ENCODE data around the gene TJP1. TPM values are rescaled to one million over a fixed set of nuclear protein-coding genes. Genes with fewer than 3 reads are reported as not detected.

The TJP1 gene
- total and polyA plus RNA-seq, 2 of the 8 experiments (the other 6 are each of a cell fraction or from before 2014, with no cell fraction given), result 46.3 to 138 TPM

GRCh38 chr15:29852201-29852600 lies 29.9 kb upstream of the TJP1 start:
- no peak overlapping the region for H4K91ac ChIP-seq (replicated peaks; ENCODE audit: insufficient read length, low read length)
- H3K23ac ChIP-seq (ENCODE audit: insufficient read length), result no peak overlapping the region
- no peak overlapping the region for H3K4me3 ChIP-seq (ENCODE audit: extremely low read depth in 1 of 4, insufficient read depth in 2 of 4, low read depth in 3 of 4, low read length in 4 of 4)
- H3K23me2 ChIP-seq (ENCODE audit: low read depth, low read length), result no peaks in the 10 kb centered on the region
- H3K27me3 ChIP-seq (replicated peaks in 1 of 4; ENCODE audit: control insufficient read depth in 3 of 4, extremely low read depth in 1 of 4, insufficient read depth in 3 of 4, low read length in 3 of 4), result no peaks in the 10 kb centered on the region
- WGBS, 2 experiments (ENCODE audit: extremely low coverage in 1 of 2, insufficient coverage in 1 of 2, insufficient read length in 1 of 2, insufficient replicate concordance in 2 of 2, low coverage in 1 of 2, low lambda C conversion rate in 2 of 2, missing lambda C conversion rate in 1 of 2), result 87% methylated on average over 3 of the region's 3 CpGs; no CpG with 5 or more reads in 1 of the 2 experiments
- no peaks in the 10 kb centered on the region for H4K20me1 ChIP-seq (replicated peaks in 1 of 2; ENCODE audit: control insufficient read depth in 1 of 2, insufficient read depth in 2 of 2, low read length in 2 of 2)
- H3K4me2 ChIP-seq (ENCODE audit: insufficient read depth in 1 of 2, low read depth in 2 of 2, low read length in 2 of 2), result no peak overlapping the region
- no peak overlapping the region for H2BK15ac ChIP-seq (ENCODE audit: low read length)
- no peaks in the 10 kb centered on the region for H3K36me3 ChIP-seq (ENCODE audit: control insufficient read depth in 2 of 4, insufficient read depth in 4 of 4, low read length in 3 of 4)
- no peak overlapping the region for H2AFZ ChIP-seq (ENCODE audit: low read length)
- no peak overlapping the region for H3K56ac ChIP-seq (replicated peaks; ENCODE audit: insufficient read length, low read depth, low read length)
- H3K4me1 ChIP-seq (replicated peaks in 1 of 4; ENCODE audit: control insufficient read depth in 3 of 4, insufficient read depth in 4 of 4, low read length in 3 of 4), result peaks cover 0 to under 1% (median 0%) of the 10 kb centered on the region in 4 experiments; a peak in 2 of 7 replicates
- FAIRE-seq (no peak), DNase-seq (ENCODE audit: low read depth in 1 of 2, low spot score in 2 of 2) (no peak)
- no peaks in the 10 kb centered on the region for H3K79me1 ChIP-seq (ENCODE audit: low read depth, low read length)
- H3K9ac ChIP-seq (replicated peaks in 1 of 4; ENCODE audit: extremely low read depth in 1 of 4, low read depth in 3 of 4, low read length in 3 of 4), result no peak overlapping the region
- peaks cover 2 to 5% of the 10 kb centered on the region in 2 experiments; a peak in 1 of 4 replicates for H3K9me3 ChIP-seq (ENCODE audit: insufficient read depth in 2 of 2, low read depth in 1 of 2, low read length in 1 of 2)
- H3K18ac ChIP-seq (ENCODE audit: extremely low read depth, low read length), result no peak overlapping the region
- H3K79me2 ChIP-seq (ENCODE audit: control insufficient read depth in 1 of 2, insufficient read depth in 2 of 2, low read length in 2 of 2), result no peaks in the 10 kb centered on the region
- no peak overlapping the region for H3K14ac ChIP-seq (ENCODE audit: insufficient read length)
- H2BK120ac ChIP-seq (replicated peaks; ENCODE audit: low read depth, low read length), result no peak overlapping the region
- H2BK20ac ChIP-seq (ENCODE audit: low read length), result no peak overlapping the region
- H4K8ac ChIP-seq (ENCODE audit: extremely low read depth, insufficient read depth, low read length), result no peak overlapping the region
- POLR2A ChIA-PET (ENCODE audit: partially characterized antibody), result no interaction called here
- CTCF ChIA-PET (ENCODE audit: partially characterized antibody), result interaction anchor here (1.5 kb wide), 1 partner anchor 73 kb away, joined by 4 read pairs; no protein-coding TSS in a partner anchor
- no peak overlapping the region for H3K27ac ChIP-seq (ENCODE audit: low read depth, low read length)
- H2BK12ac ChIP-seq (ENCODE audit: low read depth, low read length), result no peak overlapping the region
- H2AK5ac ChIP-seq (ENCODE audit: low read depth, low read length), result no peak overlapping the region
- no peak overlapping the region for H4K5ac ChIP-seq (ENCODE audit: insufficient read length, low read depth, low read length)
- H3K4ac ChIP-seq (replicated peaks; ENCODE audit: insufficient read length, low read depth, low read length), result no peak overlapping the region
- no peak overlapping the region for H2BK5ac ChIP-seq (ENCODE audit: low read depth, low read length)
- no peak for TF ChIP-seq YY1 (IDR thresholded peaks at IDR 0.05; ENCODE audit: low read depth, low read length)
- no peak for TF ChIP-seq ZNF274 (IDR thresholded peaks at IDR 0.05; ENCODE audit: borderline replicate concordance, extremely low read depth, low read length)
- TF ChIP-seq SIN3A (conservative IDR thresholded peaks at IDR 0.05 in 1 of 2, IDR thresholded peaks at IDR 0.05 in 1 of 2; ENCODE audit: low read depth in 1 of 2, low read length in 2 of 2), result no peak
- TF ChIP-seq PHF8 (conservative IDR thresholded peaks at IDR 0.05; ENCODE audit: low read depth, low read length), result no peak
- TF ChIP-seq EZH2 (IDR thresholded peaks at IDR 0.05; ENCODE audit: low read depth, low read length, severe bottlenecking), result no peak
- no peak for TF ChIP-seq TCF12 (IDR thresholded peaks at IDR 0.05; ENCODE audit: low read depth, low read length)
- TF ChIP-seq HDAC6 (IDR thresholded peaks at IDR 0.05; ENCODE audit: low read depth, low read length), result no peak
- no peak for TF ChIP-seq ATF3 (IDR thresholded peaks at IDR 0.05; ENCODE audit: insufficient read depth, low read depth, low read length)
- TF ChIP-seq BCL11A (IDR thresholded peaks at IDR 0.05; ENCODE audit: low read depth in 2 of 2, low read length in 2 of 2), result no peak
- no peak for TF ChIP-seq POLR2AphosphoS5 (IDR thresholded peaks at IDR 0.05; ENCODE audit: low read depth, low read length)
- TF ChIP-seq CBX8 (IDR thresholded peaks at IDR 0.05; ENCODE audit: borderline replicate concordance, low read depth, low read length), result no peak
- no peak for TF ChIP-seq POU5F1 (IDR thresholded peaks at IDR 0.05; ENCODE audit: low read depth, low read length)
- no peak for TF ChIP-seq SRF (IDR thresholded peaks at IDR 0.05; ENCODE audit: low read depth, low read length)
- no peak for TF ChIP-seq SP1 (IDR thresholded peaks at IDR 0.05; ENCODE audit: low read depth, low read length)
- TF ChIP-seq NRF1 (IDR thresholded peaks at IDR 0.05; ENCODE audit: low read depth, low read length), result no peak
